NCI-H748 (cell line): ENCODE results near the gene SLC4A5.
A peak's percentile ranks its signal among the peaks of the same experiment; 100 is the strongest.
"Not testable (repeated sequence)": the region's sequence is repeated elsewhere in the genome, so short reads cannot be mapped to it uniquely, and the experiment has no call there.

Experiments
- DNase-seq: peaks from one replicate; lab custom pipeline; 2025; ENCODE audit not compliant: unreplicated experiment; lab: John Stamatoyannopoulos, UW

SLC4A5 gene

DNA sequence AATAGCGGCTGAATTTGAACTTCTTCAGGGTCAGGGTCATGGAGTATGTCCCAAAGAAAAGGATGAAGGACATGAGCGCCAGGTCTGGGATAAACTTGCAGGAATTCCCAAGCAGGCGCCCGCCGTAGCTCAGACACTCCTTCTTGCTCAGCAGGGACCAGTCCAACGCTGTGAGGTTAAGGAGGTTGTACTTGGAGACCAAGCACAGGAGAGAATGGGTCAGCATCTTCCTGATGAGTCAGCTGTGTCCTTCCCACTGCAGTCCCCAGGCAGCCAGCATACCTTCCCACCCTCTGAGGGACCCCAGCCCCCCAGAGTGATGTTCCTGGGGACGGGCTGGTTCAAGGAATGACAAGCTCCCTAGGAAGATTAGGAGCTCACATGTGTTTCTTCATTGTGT is 103.9 kb downstream of the SLC4A5 start:
- DNase-seq, result no peak

DNA sequence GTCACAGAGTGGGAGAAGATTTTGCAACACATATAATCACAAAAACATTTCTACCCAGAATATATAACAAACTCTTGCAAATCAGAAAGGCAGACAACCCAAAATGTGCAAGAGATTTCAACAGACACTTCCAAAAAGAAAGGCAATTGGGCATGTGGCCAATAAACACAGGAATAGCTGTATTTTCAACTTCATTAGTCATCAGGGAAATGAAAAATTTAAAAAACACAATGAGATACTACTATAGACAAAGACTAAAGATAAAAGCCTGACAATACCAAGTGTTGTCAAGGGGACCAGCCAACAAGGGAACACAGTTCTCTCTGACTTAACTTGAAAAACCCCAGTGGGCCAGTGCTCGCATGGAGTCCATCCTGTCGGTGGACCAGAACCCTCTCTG is 104.3 kb downstream of the SLC4A5 start:
- DNase-seq, result no peak

DNA sequence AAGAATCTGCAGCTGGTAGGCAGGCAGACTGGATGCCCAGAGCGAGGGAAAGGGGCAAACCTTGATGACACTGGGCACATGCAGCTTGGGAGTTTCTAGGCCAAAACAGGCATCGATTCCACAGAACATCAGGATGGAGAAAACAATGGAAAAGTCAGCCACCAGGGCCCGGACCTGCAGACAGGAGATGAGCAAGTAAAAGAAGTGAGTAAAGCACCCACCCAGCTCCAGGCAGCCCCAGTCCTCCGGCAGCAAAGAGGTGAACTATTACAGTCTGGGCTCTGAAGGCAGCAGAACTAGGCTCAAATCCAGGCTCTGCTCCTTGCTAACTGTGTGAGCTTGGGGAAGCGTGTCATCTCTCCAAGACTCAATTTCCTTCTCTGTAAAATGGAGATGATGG is 108.2 kb downstream of the SLC4A5 start:
- no peak for DNase-seq

DNA sequence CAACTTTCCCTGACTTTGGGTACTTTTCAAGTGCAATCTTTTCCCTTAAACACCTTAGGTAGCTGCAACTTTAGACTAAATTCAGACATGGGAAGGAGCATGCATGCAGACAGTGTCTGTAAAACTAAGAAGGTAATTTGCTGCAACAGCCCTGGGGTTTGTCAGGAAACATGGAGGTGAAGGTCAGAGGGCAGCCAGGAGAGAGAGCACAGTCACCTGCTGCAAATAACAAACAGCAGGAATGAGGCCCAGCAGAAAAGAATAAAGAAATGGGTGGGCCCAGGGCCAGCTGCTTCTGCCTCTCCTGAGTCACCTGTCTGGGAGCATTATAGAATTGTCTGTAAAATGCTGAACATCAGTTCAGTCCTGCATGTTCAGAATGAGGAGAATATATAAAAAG is 109.6 kb downstream of the SLC4A5 start:
- peak; percentile 63 for DNase-seq

DNA sequence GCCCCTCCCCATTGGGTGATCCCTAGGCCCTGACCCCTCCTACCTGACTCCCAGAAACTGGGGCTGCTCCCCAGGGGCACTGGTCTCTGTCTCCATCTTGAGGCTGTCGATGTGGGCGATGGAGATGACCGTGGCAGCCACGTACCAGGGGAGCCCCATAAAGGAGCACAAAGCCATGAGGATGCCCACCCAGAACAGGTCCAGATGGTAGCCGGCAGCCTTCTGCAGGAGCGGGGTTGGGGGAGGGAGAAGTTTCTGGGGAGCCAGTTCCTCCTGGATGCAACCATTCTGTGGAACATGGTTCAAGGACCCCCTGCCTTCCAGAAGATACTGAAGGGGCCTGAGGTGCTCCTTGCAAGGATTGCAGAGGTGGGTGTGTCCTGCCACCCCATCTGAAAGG is 110.8 kb downstream of the SLC4A5 start:
- DNase-seq, result no peak

DNA sequence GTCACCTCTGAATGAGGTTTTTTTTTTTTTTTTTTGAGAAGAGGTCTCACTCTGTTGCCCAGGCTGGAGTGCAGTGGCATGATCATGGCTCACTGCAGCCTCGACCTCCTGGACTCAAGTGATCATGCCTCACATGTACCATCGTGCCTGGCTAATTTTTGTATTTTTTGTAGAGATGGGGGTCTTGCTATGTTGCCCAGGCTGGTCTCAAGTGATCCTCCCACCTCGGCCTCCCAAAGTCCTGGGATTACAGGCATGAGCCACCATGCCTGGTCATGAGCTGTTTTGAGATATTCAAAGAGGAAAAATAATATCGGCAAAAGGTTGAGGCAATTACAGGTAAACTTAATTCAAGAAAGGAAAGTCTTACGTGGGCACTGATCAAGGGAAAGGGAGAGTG is 113.4 kb downstream of the SLC4A5 start:
- not testable (repeated sequence) for DNase-seq

DNA sequence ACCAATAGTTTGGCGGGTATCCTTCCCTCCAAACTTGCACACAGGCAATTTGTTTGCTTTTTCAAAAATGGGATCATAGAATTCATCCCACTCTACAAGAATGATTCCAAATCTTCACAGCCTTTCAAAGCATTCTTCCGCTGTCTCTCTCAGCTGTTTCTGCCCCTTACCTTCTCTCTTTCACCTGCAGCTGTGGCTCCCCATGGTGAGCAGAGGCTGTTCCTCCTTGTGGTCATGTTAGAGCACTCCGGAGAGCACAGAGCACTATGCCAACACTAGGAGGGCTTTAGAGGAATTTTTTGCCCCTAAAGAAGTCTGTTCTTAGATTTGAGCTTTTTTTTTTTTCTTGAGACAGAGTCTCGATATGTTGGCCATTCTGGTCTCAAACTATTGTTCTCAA is 114.4 kb downstream of the SLC4A5 start:
- no peak for DNase-seq

DNA sequence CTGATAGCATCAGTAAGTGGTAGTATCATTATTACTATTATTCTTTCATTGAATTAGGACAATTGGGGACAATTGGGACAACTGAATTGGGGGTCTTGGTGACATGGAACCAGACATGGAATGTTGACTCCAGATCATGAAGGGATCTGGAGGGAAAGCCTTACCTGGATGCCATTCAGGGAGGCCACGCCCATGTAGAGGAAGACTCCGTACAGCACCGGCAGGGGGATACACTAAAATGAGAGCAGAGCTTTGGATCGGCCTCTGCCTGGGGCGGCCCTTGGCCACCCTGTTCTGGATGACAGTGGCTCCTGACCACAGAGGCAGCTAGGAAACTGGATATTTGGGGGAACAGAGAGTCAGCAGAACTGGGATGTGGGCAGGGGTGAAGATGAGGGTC is 115.6 kb downstream of the SLC4A5 start:
- no peak for DNase-seq

DNA sequence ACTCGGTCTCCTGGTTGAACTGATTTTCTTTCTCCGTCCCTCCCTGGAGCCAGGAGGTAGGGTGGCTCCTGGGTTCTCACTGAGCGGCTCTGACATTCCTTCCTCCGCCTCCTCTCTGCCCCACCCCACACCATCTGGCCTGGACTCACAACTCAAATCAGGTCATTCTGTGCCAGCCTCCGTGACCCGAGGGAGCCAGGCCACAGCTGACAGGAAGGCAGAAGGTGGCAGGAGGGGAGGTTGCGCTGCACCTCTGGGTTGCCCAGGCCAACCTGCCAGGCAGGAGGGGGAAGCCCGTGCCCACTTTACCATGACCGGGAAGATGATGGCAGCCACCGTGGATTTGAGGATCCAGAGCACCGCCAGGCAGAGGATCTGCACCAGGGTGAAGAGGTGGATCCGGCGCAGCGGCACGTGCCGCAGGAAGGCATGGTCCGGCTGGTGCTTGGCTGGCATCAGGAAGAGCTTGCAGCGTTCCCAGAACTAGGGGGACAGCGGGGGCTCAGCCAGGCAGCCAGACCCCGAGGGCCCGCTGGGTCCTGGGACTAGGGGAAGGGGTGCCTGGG is 116.5 kb downstream of the SLC4A5 start:
- DNase-seq, result no peak

DNA sequence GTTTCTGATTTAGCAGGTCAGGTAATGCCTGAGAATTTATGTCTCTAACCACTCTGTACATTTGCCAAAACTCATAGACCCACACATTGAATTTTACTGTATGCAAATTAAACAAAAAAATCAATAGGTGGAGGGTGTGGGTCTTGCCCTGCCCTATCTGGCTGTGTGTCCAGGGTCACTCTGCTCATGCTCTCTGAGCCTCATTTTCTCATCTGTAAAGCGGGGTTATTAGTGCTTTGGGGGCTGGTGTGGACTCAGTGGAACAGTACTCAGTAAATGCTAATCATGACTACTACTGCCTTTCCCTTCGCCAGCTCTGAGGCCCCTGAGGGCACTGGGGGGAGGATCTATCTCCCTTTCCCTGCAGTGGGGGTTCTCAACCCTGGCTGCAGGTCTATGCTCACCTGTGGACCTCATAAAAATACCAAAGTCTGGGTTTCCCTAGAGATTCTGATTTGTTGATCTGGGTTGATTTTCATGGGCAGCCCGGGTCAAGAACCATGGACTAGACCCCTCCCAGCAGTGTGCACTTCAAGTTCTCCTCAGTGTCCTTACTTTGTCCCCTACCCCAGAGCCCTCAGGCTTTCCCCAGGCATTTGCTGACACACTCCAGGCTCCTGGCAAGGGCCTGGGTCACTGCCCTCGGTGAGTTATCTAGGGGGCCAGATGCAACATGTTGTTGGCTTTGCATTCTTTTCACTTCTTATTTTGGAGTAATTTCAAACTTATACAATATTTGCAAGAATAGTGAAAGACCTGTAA is 117.3 kb downstream of the SLC4A5 start:
- DNase-seq, result no peak

DNA sequence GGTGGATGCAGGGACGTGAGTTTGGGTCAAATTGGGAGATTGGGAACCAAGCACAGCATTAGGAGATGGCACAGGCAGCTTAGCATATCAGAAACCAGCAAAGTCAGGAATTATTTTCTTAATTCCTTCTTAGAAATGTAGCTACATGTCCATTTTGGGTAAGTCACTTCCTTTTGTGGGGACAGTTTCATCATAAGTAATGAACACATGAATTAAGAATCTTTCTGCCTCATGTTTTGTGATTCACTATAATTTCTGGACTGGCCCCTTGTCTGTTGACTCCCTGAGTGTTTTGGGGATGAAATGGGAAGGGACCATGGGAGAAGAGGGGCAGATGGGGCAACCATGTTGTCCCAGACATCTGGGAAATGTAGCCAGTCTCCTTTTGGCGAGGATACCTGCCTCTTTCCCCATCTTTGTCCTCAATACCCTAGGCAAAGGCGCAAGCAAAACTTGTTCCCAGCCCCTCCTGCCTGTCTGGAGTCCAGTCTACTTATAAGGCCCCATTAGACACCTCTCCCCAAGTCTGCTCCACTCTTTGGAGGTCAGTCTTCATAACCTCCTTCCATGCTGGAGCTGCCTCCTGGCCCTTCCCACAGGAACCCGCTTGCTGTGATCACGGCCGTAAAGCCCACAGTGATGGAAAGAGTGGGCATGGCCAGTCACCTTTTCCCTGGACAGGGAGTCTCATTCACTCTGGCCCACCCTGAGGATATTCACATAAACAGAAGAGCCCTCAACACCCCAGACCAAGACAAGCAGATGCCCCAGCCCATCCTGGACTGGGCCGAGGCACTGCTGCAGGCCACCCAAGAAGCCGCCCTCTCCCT is 119.1 kb downstream of the SLC4A5 start:
- DNase-seq, result no peak

DNA sequence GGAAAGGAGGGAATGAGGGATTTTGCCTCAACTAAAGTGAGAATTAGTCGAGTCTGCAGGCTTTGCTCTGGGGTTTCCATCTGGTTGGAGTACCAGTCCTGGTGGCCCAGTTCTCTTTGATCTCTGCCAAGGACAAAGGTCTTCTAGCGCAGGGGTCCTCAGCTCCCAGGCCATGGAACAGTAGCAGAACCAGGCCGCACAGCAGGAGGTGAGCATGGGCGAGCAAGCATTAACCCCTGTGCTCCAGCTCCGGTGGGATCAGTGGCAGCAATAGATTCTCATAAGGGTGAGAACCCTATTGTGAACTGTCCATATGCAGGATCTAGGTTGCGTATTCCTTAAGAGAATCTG is 120.9 kb downstream of the SLC4A5 start:
- no peak for DNase-seq

DNA sequence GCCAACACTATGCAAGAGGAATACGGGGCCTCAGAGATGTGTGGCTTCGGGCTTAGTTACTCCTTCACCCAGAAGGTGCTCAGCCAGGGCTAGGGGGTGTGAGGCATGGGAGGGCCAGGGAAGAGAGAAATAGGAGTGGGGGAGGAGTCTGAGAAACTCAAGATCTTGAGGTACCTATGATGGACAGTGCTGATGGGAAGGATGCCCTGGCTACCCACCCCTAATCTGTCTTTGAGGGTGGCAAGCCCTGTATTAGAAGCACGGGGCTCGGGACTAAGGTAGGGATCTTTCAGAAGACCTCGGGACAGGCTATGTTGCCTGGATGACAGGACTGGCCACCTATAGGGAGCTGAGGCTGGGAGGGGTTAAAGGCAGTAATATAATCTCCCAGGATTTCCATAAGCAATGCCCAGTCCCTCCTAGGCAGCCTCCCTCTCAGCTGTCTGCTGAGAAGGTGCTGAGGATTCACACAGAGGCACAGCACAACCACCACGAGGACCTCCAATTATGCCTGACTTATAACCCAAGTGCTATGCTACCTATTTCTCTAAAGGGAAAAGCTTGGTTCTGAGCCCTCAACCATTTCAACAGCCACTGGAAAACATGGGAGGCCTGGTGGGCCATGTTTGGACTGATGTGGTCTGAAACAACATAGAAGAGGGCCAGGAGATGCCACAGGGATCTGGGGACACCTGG is 121.5 kb downstream of the SLC4A5 start:
- DNase-seq, result no peak

DNA sequence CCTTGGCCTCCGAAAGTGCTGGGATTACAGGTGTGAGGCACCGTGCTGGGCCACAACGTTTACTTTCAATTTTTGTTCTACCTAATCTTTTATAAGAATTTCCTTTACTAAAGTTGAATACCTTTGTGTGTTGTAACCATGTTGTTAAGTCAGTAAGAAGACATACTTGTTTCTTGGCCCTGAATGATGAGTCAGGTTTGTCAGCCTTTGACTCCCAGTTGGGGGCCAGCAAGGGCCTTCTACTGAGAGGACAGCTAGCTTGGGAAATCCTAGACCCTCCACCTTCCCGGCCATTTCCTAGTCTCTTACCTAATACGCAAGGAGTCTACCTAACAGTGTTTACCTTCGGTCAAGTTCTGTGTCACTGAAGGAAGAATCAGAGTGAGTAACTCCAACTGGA is 122.1 kb downstream of the SLC4A5 start:
- DNase-seq, result no peak

DNA sequence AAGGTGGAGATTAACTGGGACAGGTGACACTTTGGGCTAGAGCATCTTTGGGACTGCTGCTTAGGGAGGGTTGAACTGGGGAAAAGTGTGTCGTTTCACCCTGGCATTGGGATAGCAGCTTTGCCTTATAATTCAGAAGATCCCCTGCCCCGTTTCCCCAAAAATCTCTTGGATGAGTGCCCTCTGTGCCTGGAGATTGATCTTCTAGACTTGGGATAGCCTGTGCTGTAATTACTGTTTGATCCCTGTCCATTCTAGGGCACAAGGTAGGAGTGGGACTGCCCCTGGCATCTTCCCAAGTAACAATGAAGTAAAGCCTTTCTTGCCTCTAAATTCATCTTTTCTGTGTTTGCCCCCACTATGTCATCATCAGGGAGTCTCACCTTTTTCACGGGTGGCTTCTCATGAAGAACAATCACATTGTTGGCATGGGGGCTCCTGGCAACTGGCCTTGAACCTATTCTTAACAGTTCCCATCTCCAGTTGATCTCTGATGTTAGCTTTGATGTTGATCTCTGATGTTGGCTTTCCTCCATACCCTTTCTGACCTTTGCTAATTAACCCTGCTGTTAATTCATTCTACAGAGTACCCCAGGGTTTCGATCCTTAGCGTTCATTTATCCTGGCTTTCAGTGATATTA is 123.2 kb downstream of the SLC4A5 start:
- no peak for DNase-seq

DNA sequence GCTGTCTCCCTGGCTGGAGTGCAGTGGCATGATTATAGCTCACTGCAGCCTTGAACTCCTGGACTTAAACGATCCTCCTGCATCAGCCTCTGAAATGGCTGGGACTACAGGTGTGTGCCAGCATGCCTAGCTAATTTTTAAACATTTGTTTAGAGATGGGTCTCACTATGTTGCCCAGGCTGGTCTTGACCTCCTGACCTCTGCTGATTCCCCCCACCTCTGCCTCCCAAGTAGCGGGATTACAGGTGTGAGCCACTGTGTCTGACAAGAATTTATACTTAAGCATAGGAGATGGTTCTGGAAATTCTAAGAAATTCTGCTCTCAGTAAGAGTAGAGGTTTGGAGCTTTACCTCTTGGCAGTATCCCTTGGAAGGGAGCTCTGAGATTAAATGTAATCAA is 126.6 kb downstream of the SLC4A5 start:
- DNase-seq, result no peak

DNA sequence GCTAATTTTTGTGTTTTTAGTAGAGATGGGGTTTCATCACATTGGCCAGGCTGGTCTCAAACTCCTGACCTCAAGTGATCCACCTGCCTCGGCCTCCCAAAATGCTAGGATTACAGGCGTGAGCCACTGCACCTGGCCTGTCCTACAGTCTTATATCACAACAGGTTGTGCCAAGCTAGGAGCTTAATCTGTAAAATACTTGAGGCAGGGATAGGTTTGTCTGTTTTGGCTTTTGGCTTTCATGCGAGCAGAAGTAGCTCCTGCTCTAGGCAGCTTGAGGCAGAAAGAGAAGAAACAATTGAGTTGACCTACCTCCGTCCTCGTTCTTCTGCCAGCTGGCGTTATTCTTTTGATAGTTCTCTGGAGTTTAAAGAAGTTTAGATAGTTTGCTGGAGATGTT is 127.4 kb downstream of the SLC4A5 start:
- DNase-seq, result not testable (repeated sequence)

DNA sequence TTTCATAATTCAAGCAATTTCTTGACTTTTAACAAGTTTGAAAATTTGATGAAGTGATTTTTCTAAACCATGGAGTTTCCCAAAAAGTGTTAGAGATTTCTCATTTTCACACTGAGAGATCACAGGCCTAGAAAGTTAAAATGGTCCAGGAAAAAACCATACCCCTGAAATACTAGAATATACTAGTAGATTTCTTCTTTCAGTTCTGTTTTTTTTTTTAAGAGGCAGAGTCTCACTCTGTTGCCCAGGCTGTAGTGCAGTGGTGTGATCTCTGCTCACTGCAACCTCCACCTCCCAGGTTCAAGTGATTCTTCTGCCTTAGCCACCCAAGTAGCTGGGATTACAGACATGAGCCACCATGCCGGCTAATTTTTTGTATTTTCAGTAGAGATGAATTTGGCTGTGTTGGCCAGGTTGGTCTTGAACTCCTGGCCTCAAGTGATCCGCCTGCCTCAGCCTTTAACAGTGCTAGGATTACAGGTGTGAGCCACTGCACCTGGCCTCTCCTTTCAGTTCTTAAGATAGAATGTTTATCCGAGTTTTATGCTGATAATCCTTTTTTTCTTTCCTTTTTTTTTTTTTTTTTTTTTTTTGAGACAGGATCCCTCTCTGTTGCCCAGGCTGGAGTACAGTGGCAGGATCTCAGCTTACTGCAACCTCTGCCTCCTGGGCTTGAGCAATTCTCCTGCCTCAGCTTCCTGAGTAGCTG is 130.4 kb downstream of the SLC4A5 start:
- no peak for DNase-seq

DNA sequence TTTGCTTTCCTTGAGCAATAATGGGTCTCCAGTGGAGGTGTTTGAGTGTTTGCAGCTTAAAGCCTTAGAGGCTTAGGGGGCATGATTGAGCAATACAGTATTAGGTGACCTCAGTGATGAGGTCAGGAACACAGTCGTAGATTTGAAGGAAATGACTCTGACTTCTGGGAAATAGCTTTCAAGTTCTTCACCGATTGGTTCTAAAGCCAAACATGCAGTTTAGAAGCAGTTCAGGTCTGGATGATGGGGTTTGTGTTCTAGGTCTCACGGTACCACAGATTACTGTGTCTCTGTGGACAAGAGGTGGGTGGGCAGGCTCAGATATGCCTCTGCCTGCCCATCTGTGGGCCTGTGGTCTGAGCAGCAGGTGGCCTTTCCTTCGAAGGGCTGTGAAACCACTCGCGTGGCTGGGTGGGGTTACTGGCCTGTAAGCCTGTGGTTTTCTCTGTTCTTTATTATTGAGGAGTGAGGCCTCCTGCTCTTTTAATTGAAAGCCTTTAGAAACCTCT is 137.0 kb downstream of the SLC4A5 start:
- DNase-seq, result no peak

DNA sequence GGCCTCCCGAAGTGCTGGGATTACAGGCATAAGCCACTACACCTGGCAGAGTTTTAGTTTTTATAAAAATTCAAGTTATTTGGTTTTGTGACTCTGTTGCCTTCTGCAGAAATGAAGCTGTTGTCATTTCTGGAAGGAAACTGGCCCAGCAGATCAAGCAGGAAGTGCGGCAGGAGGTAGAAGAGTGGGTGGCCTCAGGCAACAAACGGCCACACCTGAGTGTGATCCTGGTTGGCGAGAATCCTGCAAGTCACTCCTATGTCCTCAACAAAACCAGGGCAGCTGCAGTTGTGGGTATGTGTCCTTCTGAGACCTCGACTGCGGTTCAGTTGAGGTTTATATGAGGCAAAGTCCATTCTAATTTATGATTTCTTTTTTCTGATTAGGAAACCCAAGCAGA is 137.6 kb downstream of the SLC4A5 start:
- no peak for DNase-seq
